HL-60 (cell line): ENCODE measurements around the gene GID8.

ENCODE experiments used
- DNase-seq, 2 experiments: peaks; one replicate each; pipeline ENCODE4 v3.0.0-alpha.2; 2010 to 2020; ENCODE audit warnings: low read depth in 1 of 2, low spot score in 1 of 2
- H3K27ac ChIP-seq: fragments of 250-450 bp; sonication (Bioruptor Pico); replicated peaks from 2 replicates; pipeline ENCODE4 v1.5.1; 2020; ENCODE audit warnings: mild to moderate bottlenecking, moderate library complexity
- H3K27me3 ChIP-seq: fragments of 250-450 bp; sonication (Bioruptor Pico); 2 replicates; pipeline ENCODE4 v1.5.1; 2021; ENCODE audit warnings: mild to moderate bottlenecking, moderate library complexity; ENCODE audit not compliant: insufficient read depth, poor library complexity, severe bottlenecking
- H3K4me3 ChIP-seq: replicated peaks from 2 replicates; pipeline ENCODE4 v1.5.1; 2011; ENCODE audit warnings: mild to moderate bottlenecking, control low read depth, low read length; ENCODE audit not compliant: insufficient read depth
- GABPA ChIP-seq: IDR thresholded peaks from 2 replicates; pipeline ENCODE4 v1.6.1; 2012; ENCODE audit warnings: low read depth
- POLR2AphosphoS5 ChIP-seq: IDR thresholded peaks from 2 replicates; pipeline ENCODE4 v1.6.1; 2012; ENCODE audit warnings: low read depth
- SPI1 ChIP-seq: IDR thresholded peaks from 2 replicates; pipeline ENCODE4 v1.6.1; 2012; ENCODE audit warnings: low read depth, mild to moderate bottlenecking, borderline replicate concordance
- TF ChIP-seq, protein P1 (sequence below): IDR thresholded peaks from 2 replicates; pipeline ENCODE4 v1.6.1; 2012; ENCODE audit warnings: low read depth; ENCODE audit not compliant: insufficient replicate concordance
- TF ChIP-seq, protein P2 (sequence below): IDR thresholded peaks from one replicate; pipeline ENCODE4 v1.5.1; 2011; ENCODE audit warnings: low read length, control low read depth, inconsistent platforms; ENCODE audit not compliant: insufficient read depth

GID8 gene

DNA sequence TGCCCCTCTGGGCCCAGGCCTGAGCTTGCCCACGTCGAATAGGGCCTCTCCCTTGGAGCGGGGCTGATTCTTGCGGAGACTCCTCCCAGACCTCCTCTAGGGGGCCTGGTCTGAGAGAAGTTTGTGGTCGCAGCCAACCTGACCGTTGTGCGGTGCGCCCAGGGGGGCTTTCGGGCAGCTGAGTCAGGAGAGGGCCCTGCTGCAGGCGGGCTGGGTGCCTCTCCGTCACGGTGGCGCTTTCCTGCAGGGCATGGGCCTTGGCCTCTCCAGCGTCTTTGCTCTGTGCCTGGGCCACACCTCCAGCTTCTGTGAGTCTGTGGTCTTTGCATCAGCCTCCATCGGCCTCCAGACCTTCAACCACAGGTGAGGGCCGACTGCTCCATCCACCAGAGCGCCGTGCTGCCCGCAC, 27.4 kb downstream of the GID8 start:
- DNase-seq, result no peak
- peaks cover 3% of the 10 kb centered on the region for H3K27me3 ChIP-seq
- no peak overlapping the region for H3K4me3 ChIP-seq
- TF ChIP-seq, protein P1, sequence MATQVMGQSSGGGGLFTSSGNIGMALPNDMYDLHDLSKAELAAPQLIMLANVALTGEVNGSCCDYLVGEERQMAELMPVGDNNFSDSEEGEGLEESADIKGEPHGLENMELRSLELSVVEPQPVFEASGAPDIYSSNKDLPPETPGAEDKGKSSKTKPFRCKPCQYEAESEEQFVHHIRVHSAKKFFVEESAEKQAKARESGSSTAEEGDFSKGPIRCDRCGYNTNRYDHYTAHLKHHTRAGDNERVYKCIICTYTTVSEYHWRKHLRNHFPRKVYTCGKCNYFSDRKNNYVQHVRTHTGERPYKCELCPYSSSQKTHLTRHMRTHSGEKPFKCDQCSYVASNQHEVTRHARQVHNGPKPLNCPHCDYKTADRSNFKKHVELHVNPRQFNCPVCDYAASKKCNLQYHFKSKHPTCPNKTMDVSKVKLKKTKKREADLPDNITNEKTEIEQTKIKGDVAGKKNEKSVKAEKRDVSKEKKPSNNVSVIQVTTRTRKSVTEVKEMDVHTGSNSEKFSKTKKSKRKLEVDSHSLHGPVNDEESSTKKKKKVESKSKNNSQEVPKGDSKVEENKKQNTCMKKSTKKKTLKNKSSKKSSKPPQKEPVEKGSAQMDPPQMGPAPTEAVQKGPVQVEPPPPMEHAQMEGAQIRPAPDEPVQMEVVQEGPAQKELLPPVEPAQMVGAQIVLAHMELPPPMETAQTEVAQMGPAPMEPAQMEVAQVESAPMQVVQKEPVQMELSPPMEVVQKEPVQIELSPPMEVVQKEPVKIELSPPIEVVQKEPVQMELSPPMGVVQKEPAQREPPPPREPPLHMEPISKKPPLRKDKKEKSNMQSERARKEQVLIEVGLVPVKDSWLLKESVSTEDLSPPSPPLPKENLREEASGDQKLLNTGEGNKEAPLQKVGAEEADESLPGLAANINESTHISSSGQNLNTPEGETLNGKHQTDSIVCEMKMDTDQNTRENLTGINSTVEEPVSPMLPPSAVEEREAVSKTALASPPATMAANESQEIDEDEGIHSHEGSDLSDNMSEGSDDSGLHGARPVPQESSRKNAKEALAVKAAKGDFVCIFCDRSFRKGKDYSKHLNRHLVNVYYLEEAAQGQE, result no peak
- H3K27ac ChIP-seq, result no peak overlapping the region

DNA sequence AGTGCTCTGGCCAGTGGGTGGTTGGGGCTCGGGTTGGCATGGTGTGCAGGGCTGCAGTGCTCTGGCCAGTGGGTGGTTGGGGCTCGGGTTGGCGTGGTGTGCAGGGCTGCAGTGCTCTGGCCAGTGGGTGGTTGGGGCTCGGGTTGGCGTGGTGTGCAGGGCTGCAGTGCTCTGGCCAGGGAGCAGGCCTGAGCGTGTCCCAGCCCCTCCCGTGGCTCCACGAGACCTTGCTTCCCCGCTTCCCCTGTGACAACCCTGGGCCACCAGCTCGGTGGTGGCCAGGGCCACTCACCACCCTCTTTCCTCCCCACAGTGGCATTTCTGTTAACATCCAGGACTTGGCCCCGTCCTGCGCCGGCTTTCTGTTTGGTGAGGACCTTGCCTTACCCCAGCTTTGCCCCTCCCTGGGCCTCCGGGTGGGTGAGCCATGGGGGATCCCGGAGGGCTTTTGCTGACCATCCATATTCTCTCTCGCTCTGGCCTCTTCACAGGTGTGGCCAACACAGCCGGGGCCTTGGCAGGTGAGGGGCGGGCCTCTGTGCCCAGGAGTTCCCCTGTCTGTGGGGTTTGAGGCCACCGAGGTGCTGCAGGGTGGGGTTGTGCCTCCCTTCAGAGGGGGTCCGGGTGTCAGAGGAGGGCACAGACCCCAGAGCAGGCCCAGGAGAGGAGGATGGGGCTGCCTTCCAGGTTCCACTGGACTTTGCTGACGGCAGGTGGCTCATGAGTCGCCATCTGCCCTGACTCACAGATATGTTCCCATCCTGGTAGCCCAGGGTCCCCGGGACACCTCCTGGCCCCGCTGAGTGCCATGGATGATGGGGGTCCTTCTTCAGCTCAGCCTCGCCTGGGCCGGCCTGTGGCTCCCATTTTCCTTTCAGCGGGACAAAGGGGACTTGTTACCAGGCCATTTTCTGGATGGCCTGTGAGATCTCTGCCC, 28.5 kb downstream of the GID8 start:
- DNase-seq, result no peak
- no peak; the same call in 1 of the 2 replicates for TF ChIP-seq POLR2AphosphoS5
- no peak for TF ChIP-seq SPI1
- TF ChIP-seq, protein P2, sequence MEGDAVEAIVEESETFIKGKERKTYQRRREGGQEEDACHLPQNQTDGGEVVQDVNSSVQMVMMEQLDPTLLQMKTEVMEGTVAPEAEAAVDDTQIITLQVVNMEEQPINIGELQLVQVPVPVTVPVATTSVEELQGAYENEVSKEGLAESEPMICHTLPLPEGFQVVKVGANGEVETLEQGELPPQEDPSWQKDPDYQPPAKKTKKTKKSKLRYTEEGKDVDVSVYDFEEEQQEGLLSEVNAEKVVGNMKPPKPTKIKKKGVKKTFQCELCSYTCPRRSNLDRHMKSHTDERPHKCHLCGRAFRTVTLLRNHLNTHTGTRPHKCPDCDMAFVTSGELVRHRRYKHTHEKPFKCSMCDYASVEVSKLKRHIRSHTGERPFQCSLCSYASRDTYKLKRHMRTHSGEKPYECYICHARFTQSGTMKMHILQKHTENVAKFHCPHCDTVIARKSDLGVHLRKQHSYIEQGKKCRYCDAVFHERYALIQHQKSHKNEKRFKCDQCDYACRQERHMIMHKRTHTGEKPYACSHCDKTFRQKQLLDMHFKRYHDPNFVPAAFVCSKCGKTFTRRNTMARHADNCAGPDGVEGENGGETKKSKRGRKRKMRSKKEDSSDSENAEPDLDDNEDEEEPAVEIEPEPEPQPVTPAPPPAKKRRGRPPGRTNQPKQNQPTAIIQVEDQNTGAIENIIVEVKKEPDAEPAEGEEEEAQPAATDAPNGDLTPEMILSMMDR, result no peak
- TF ChIP-seq GABPA, result no peak
- TF ChIP-seq, protein P1, result no peak
- H3K27ac ChIP-seq, result no peak overlapping the region

DNA sequence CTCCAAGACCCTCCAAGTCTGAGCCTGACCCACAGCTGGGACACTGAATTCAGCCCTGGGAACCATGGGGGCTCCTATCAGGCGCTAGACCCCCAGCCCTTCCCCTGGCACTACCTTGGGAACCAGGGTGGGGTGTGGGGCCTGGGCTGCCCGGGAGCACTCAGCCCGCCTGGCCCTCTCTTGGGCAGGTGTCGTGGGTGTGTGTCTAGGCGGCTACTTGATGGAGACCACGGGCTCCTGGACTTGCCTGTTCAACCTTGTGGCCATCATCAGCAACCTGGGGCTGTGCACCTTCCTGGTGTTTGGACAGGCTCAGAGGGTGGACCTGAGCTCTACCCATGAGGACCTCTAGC, 29.2 kb downstream of the GID8 start:
- no peak overlapping the region for H3K4me3 ChIP-seq
- TF ChIP-seq GABPA (no peak), POLR2AphosphoS5 (no peak), SPI1 (no peak)
- TF ChIP-seq, protein P2, result no peak
- TF ChIP-seq, protein P1, result no peak
- DNase-seq, result no peak
- H3K27me3 ChIP-seq, result peaks cover 3% of the 10 kb centered on the region
- H3K27ac ChIP-seq, result no peak overlapping the region

More for the DNA sequence above, 28.5 kb downstream of the GID8 start:
- peaks cover 3% of the 10 kb centered on the region for H3K27me3 ChIP-seq
- no peak overlapping the region for H3K4me3 ChIP-seq
